WI38 (cell line): ENCODE results near the gene CYP17A1.
"Not testable (repeated sequence)": the region's sequence is repeated elsewhere in the genome, so short reads cannot be mapped to it uniquely, and the experiment has no call there.

ENCODE experiments used
- H3K4me3 ChIP-seq: 2 replicates; pipeline ENCODE4 v1.5.1; 2011; ENCODE audit warnings: low read depth, mild to moderate bottlenecking, control low read depth, low read length
- CTCF ChIP-seq: IDR thresholded peaks from 2 replicates; pipeline ENCODE4 v1.5.1; 2012; ENCODE audit warnings: low read depth, mild to moderate bottlenecking, control low read depth, low read length

The CYP17A1 gene

GRCh38 chr10:102845352-102845902 lies 8.2 kb upstream of the CYP17A1 start:
- TF ChIP-seq CTCF, result no peak
- H3K4me3 ChIP-seq, result no peak overlapping the region

- H3K4me3 ChIP-seq, result not testable (repeated sequence)
These were observed 7.1 kb upstream of the CYP17A1 start for GRCh38 chr10:102844190-102844776.

- not testable (repeated sequence) for H3K4me3 ChIP-seq
These were observed 5.9 kb upstream of the CYP17A1 start for GRCh38 chr10:102843139-102843538.

- no peak for TF ChIP-seq CTCF
- H3K4me3 ChIP-seq, result no peak overlapping the region
These were observed 4.7 kb upstream of the CYP17A1 start for GRCh38 chr10:102841827-102842345.

GRCh38 chr10:102838276-102838927 lies 1.2 kb upstream of the CYP17A1 start:
- not testable (repeated sequence) for H3K4me3 ChIP-seq

- peak; percentile 79 for TF ChIP-seq CTCF
- no peak overlapping the region for H3K4me3 ChIP-seq
These were observed 2.2 kb downstream of the CYP17A1 start for GRCh38 chr10:102835007-102835482.

GRCh38 chr10:102834143-102834542 lies 3.1 kb downstream of the CYP17A1 start:
- no peak for TF ChIP-seq CTCF
- no peak overlapping the region for H3K4me3 ChIP-seq

GRCh38 chr10:102832987-102833386 lies 4.2 kb downstream of the CYP17A1 start:
- no peak overlapping the region for H3K4me3 ChIP-seq
- TF ChIP-seq CTCF, result no peak
